B cell (primary cell): ENCODE measurements around the gene AURKA. TPM values are rescaled to one million over a fixed set of nuclear protein-coding genes. Genes with fewer than 3 reads are reported as not detected.

Experiments
- ATAC-seq: fragments of 200-7000 bp; cut with Tn5 transposase; one replicate; pipeline ENCODE4 v1.10.0; 2021; ENCODE audit warnings: low read depth, mild to moderate bottlenecking, moderate number of reproducible peaks, moderate library complexity
- CTCF ChIA-PET: fragments of 350-600 bp; sonication (Branson Sonifier 250); formaldehyde crosslinking; loops from one replicate; lab custom pipeline; 2021; ENCODE audit warnings: antibody characterized with exemption, inconsistent platforms; lab: Charles Lee
- POLR2A ChIA-PET: fragments of 350-600 bp; sonication (Branson Sonifier 250); formaldehyde crosslinking; loops from one replicate; lab custom pipeline; 2021; ENCODE audit warnings: antibody characterized with exemption; lab: Charles Lee
- DNase-seq: peaks from one replicate; pipeline ENCODE4 v3.0.0; 2013
- H2AFZ ChIP-seq: 2 replicates; pipeline ENCODE4 v1.6.1; 2012; ENCODE audit warnings: mild to moderate bottlenecking, low read depth, low read length; ENCODE audit not compliant: insufficient read depth, poor library complexity, severe bottlenecking
- H3K27ac ChIP-seq, 2 donors: 1 replicate in 1 of 2; 2 replicates in 1 of 2; pipeline ENCODE4 v1.5.1; 2012 to 2013; ENCODE audit warnings: low read length in 2 of 2, mild to moderate bottlenecking in 2 of 2, moderate library complexity in 1 of 2
- H3K27me3 ChIP-seq, 4 experiments: fragments of 200-600 bp in 1 of 4; sonication (generic) in 1 of 4; replicated peaks in 1 of 4; 1 replicate in 2 of 4; 2 replicates in 2 of 4; pipeline versions ENCODE4 v1.6.1 to v1.7.0; 2013 to 2016; ENCODE audit warnings: low read length in 3 of 4, mild to moderate bottlenecking in 2 of 4, mixed read lengths in 1 of 4, moderate library complexity in 1 of 4; ENCODE audit not compliant: insufficient read depth in 4 of 4, control insufficient read depth in 3 of 4; ENCODE audit errors: control extremely low read depth in 1 of 4
- H3K36me3 ChIP-seq, 2 experiments: replicated peaks in 1 of 2; 1 replicate in 1 of 2; 2 replicates in 1 of 2; pipeline versions ENCODE4 v1.6.1 to v1.7.1; 2013; ENCODE audit warnings: low read length in 1 of 2; ENCODE audit not compliant: insufficient read depth in 2 of 2, control insufficient read depth in 1 of 2; ENCODE audit errors: control extremely low read depth in 1 of 2, extremely low read depth in 1 of 2
- H3K4me1 ChIP-seq, 2 donors: fragments of 200-600 bp in 1 of 2; sonication (generic) in 1 of 2; 1 replicate in 1 of 2; 2 replicates in 1 of 2; pipeline versions ENCODE4 v1.5.1 to v1.6.1; 2013 to 2017; ENCODE audit warnings: low read length in 2 of 2; ENCODE audit not compliant: control insufficient read depth in 2 of 2, insufficient read depth in 2 of 2
- H3K4me2 ChIP-seq: replicated peaks from 2 replicates; pipeline ENCODE3; 2012; ENCODE audit warnings: mild to moderate bottlenecking, low read depth, low read length; ENCODE audit not compliant: poor library complexity, severe bottlenecking
- H3K4me3 ChIP-seq, 5 experiments: fragments of 200-600 bp in 1 of 5; sonication (generic) in 1 of 5; 1 replicate in 3 of 5; 2 replicates in 2 of 5; pipeline versions ENCODE4 v1.5.1 to v1.7.0; 2011 to 2016; ENCODE audit warnings: low read length in 4 of 5, mild to moderate bottlenecking in 4 of 5, low read depth in 2 of 5, control low read depth in 1 of 5, moderate library complexity in 1 of 5; ENCODE audit not compliant: insufficient read depth in 1 of 5; ENCODE audit errors: control extremely low read depth in 1 of 5, extremely low read depth in 1 of 5
- H3K79me2 ChIP-seq: fragments of 200-600 bp; sonication (generic); one replicate; pipeline ENCODE4 v1.6.0; 2016; ENCODE audit warnings: low read length; ENCODE audit not compliant: control insufficient read depth, insufficient read depth
- H3K9ac ChIP-seq: fragments of 200-600 bp; sonication (generic); 2 replicates; pipeline ENCODE4 v1.6.1; 2017; ENCODE audit warnings: mild to moderate bottlenecking, low read length, moderate library complexity
- H3K9me3 ChIP-seq, 3 donors: one replicate each; pipeline versions ENCODE4 v1.6.1 to v1.7.1; 2013; ENCODE audit warnings: low read length in 2 of 3; ENCODE audit not compliant: control insufficient read depth in 2 of 3, insufficient read depth in 1 of 3; ENCODE audit errors: control extremely low read depth in 1 of 3
- H4K20me1 ChIP-seq: 2 replicates; pipeline ENCODE4 v1.6.0; 2012; ENCODE audit warnings: mild to moderate bottlenecking, low read length; ENCODE audit not compliant: insufficient read depth, control insufficient read depth, poor library complexity, severe bottlenecking
- H3K27ac Mint-ChIP-seq: one replicate; pipeline ENCODE4 v1.8.0; 2021; ENCODE audit warnings: mixed read lengths
- H3K27me3 Mint-ChIP-seq: one replicate; pipeline ENCODE4 v1.8.0; 2021; ENCODE audit warnings: mixed read lengths
- H3K4me1 Mint-ChIP-seq: one replicate; pipeline ENCODE4 v1.8.0; 2021; ENCODE audit warnings: mixed read lengths
- H3K4me3 Mint-ChIP-seq: one replicate; pipeline ENCODE4 v1.8.0; 2021; ENCODE audit warnings: mixed read lengths
- H3K9me3 Mint-ChIP-seq: one replicate; pipeline ENCODE4 v1.8.0; 2022; ENCODE audit warnings: mixed read lengths; ENCODE audit not compliant: insufficient read depth
- EZH2 ChIP-seq: IDR thresholded peaks from 2 replicates; pipeline ENCODE4 v1.6.1; 2012; ENCODE audit warnings: borderline replicate concordance, low read depth, mild to moderate bottlenecking, moderate library complexity, low read length; ENCODE audit not compliant: insufficient read depth, poor library complexity, severe bottlenecking
- WGBS: methylation state at CpG from one replicate; pipeline ENCODE4 v1.1.5; 2013; ENCODE audit warnings: missing lambda C conversion rate; ENCODE audit not compliant: insufficient coverage; 5-methylcytosine and 5-hydroxymethylcytosine counted together
- intact Hi-C: fragments of 100-400 bp; cut with micrococcal nuclease; formaldehyde crosslinking; loops from one replicate; pipeline ENCODE4 v1.10.0; 2022
- polyA plus RNA-seq: library from polyadenylated mRNA; depleted of rRNA; stranded (reverse); fragments of >200 nt; gene quantifications from 2 replicates; pipeline ENCODE4 v1.2.3, GENCODE V29; 2012
- total RNA-seq, 2 donors: library from RNA; stranded (reverse); fragments of 120-200 nt in 1 of 2; gene quantifications; 1 replicate in 1 of 2; 2 replicates in 1 of 2; pipeline versions ENCODE4 v1.2.3 to v1.2.4, GENCODE V29; 2013 to 2022
- TF ChIP-seq, protein P1 (sequence below): fragments of 200-600 bp; IDR thresholded peaks from one replicate; pipeline ENCODE4 v1.8.0; 2022; ENCODE audit warnings: antibody characterized with exemption, mild to moderate bottlenecking

AURKA gene
- total and polyA plus RNA-seq, 2 donors (not counting 1 experiment from before 2014, with no cell fraction given) = 0.86 to 3.9 TPM

GRCh38 chr20:56392881-56393482 lies 967 bp upstream of the AURKA start:
- Histone ChIP-seq H4K20me1 (no peaks in the 10 kb centered on the region), H2AFZ (peak overlapping the region; percentile 90), H3K9ac (peak overlapping the region; percentile 85), H3K4me2 (peak overlapping the region; percentile 77), H3K36me3 (peaks cover 4 to 28% of the 10 kb centered on the region in 2 experiments), H3K79me2 (peaks cover 38% of the 10 kb centered on the region), H3K27me3 (no peaks in the 10 kb centered on the region), H3K4me3 (peak overlapping the region; percentile 60 to 98 (median 73)), H3K27ac (peak overlapping the region; percentile 84 to 90), H3K4me1 (peaks cover 16 to 21% of the 10 kb centered on the region in 2 donors), H3K9me3 (no peaks in the 10 kb centered on the region)
- ATAC-seq (no peak), DNase-seq (peak; percentile 23)
- H3K27ac Mint-ChIP-seq = no peak overlapping the region
- H3K4me3 Mint-ChIP-seq = no peak overlapping the region
- intact Hi-C loops = loop anchor here (1.0 to 10.0 kb wide), 3 partner anchors 35 to 1322 kb away; partner anchors contain the start of genes FAM210B, PMEPA1 and RTF2
- ChIA-PET CTCF (interaction anchor here (1.7 kb wide), 1 partner anchor 34 kb away, joined by 5 read pairs; the partner anchor contains the start of gene FAM210B), POLR2A (interaction anchor here (1.2 to 2.1 kb wide), 2 partner anchors 34 to 76 kb away, joined by 3 to 5 read pairs; partner anchors contain the start of genes FAM210B and RTF2)
- H3K4me1 Mint-ChIP-seq = peaks cover 18% of the 10 kb centered on the region
- 0% methylated on average over 2 of the region's 18 CpGs for WGBS
- H3K9me3 Mint-ChIP-seq = no peaks in the 10 kb centered on the region
- TF ChIP-seq EZH2 = no peak
- TF ChIP-seq, protein P1, sequence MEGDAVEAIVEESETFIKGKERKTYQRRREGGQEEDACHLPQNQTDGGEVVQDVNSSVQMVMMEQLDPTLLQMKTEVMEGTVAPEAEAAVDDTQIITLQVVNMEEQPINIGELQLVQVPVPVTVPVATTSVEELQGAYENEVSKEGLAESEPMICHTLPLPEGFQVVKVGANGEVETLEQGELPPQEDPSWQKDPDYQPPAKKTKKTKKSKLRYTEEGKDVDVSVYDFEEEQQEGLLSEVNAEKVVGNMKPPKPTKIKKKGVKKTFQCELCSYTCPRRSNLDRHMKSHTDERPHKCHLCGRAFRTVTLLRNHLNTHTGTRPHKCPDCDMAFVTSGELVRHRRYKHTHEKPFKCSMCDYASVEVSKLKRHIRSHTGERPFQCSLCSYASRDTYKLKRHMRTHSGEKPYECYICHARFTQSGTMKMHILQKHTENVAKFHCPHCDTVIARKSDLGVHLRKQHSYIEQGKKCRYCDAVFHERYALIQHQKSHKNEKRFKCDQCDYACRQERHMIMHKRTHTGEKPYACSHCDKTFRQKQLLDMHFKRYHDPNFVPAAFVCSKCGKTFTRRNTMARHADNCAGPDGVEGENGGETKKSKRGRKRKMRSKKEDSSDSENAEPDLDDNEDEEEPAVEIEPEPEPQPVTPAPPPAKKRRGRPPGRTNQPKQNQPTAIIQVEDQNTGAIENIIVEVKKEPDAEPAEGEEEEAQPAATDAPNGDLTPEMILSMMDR = no peak
- no peaks in the 10 kb centered on the region for H3K27me3 Mint-ChIP-seq
